Motor neuron (in vitro differentiated cells): ENCODE data around the gene SLC7A9. TPM values are rescaled to one million over a fixed set of nuclear protein-coding genes. Genes with fewer than 3 reads are reported as not detected.
A peak's percentile ranks its signal among the peaks of the same experiment; 100 is the strongest.

Experiments used
- ATAC-seq, 8 experiments: fragments of 200-7000 bp; cut with Tn5 transposase; replicated peaks in 6 of 8; 2 replicates each; pipeline ENCODE4 v1.8.0; 2021; ENCODE audit warnings: mild to moderate bottlenecking in 8 of 8, moderate library complexity in 8 of 8
- H3K27ac ChIP-seq, 2 donors: fragments of 250-450 bp; sonication (Bioruptor Pico); 2 replicates each; pipeline ENCODE4 v1.9.0; 2021; ENCODE audit warnings: antibody characterized with exemption in 2 of 2, mild to moderate bottlenecking in 2 of 2, moderate library complexity in 1 of 2
- H3K4me1 ChIP-seq, 2 donors: fragments of 250-450 bp; sonication (Bioruptor Pico); replicated peaks in 1 of 2; 2 replicates each; pipeline ENCODE4 v1.6.1; 2021; ENCODE audit warnings: antibody characterized with exemption in 2 of 2, mild to moderate bottlenecking in 2 of 2, moderate library complexity in 1 of 2
- H3K4me3 ChIP-seq, 5 donors: fragments of 250-450 bp; sonication (Bioruptor Pico); 2 replicates each; pipeline ENCODE4 v1.9.0; 2021; ENCODE audit warnings: antibody characterized with exemption in 5 of 5, mild to moderate bottlenecking in 5 of 5, moderate library complexity in 4 of 5
- WGBS, 10 experiments: fragments of 450-650 bp; shearing (Covaris generic); methylation state at CpG; one replicate each; pipeline ENCODE4 v1.0.0; 2022; 5-methylcytosine and 5-hydroxymethylcytosine counted together
- in situ Hi-C, 9 experiments: fragments of 400-800 bp; cut with MboI; loops; one replicate each; pipeline ENCODE4 v1.15.0; 2021; ENCODE audit warnings: low sequenced_read_pairs in 9 of 9, low pct_unique_long_range_greater_than_20kb in 2 of 9; ENCODE audit not compliant: unreplicated experiment in 9 of 9
- total RNA-seq, 8 experiments: library from RNA; unstranded; fragments of 300-600 nt; gene quantifications; 2 replicates each; pipeline versions ENCODE4 v1.2.3 to v1.2.4, GENCODE V29; 2022

Gene SLC7A9
- total RNA-seq, 8 experiments from 2014 or later = 0.21 to 0.78 (median 0.46) TPM; not detected in 1

- ATAC-seq = no peak
- H3K4me1 ChIP-seq = peaks cover 14 to 19% of the 10 kb centered on the region in 2 donors
- H3K27ac ChIP-seq = no peak overlapping the region
- H3K4me3 ChIP-seq = no peak overlapping the region
- in situ Hi-C loops = no loop called here
- WGBS, 10 experiments = 42 to 100% (median 70%) methylated on average over 1 to 2 of the region's 4 CpGs; no CpG with 5 or more reads in 7 of the 10 experiments
Observed at GRCh38 chr19:32828139-32828538, 41.4 kb downstream of the SLC7A9 start.

GRCh38 chr19:32824916-32825608 lies 44.5 kb downstream of the SLC7A9 start:
- Histone ChIP-seq H3K27ac (peak overlapping the region; percentile 59 to 63), H3K4me1 (peaks cover 14 to 22% of the 10 kb centered on the region in 2 donors), H3K4me3 (no peak overlapping the region)
- in situ Hi-C loops = no loop called here
- 0 to 62% (median 58%) methylated on average over 1 to 17 of the region's 21 CpGs; no CpG with 5 or more reads in 1 of the 10 experiments for WGBS, 10 experiments
- ATAC-seq = peak in 5 of 8 experiments; percentile 58 to 85 (median 78)

- peaks cover 14 to 22% of the 10 kb centered on the region in 2 donors for H3K4me1 ChIP-seq
- H3K4me3 ChIP-seq = no peak overlapping the region
- H3K27ac ChIP-seq = peak overlapping the region; percentile 59 to 67
- peak in 5 of 8 experiments; percentile 50 to 79 (median 65) for ATAC-seq
- WGBS, 10 experiments = 0 to 76% (median 20%) methylated on average over 2 to 9 of the region's 20 CpGs; no CpG with 5 or more reads in 5 of the 10 experiments
- in situ Hi-C loops = no loop called here
Observed at GRCh38 chr19:32824191-32824751, 45.3 kb downstream of the SLC7A9 start.

GRCh38 chr19:32823747-32824102 lies 45.8 kb downstream of the SLC7A9 start:
- Histone ChIP-seq H3K4me3 (no peak overlapping the region), H3K27ac (peak overlapping the region in 1 of 2 donors; percentile 67), H3K4me1 (peaks cover 14 to 22% of the 10 kb centered on the region in 2 donors)
- ATAC-seq = no peak
- in situ Hi-C loops = no loop called here
- 0 to 100% (median 90%) methylated on average over 1 to 5 of the region's 7 CpGs; no CpG with 5 or more reads in 5 of the 10 experiments for WGBS, 10 experiments

DNA sequence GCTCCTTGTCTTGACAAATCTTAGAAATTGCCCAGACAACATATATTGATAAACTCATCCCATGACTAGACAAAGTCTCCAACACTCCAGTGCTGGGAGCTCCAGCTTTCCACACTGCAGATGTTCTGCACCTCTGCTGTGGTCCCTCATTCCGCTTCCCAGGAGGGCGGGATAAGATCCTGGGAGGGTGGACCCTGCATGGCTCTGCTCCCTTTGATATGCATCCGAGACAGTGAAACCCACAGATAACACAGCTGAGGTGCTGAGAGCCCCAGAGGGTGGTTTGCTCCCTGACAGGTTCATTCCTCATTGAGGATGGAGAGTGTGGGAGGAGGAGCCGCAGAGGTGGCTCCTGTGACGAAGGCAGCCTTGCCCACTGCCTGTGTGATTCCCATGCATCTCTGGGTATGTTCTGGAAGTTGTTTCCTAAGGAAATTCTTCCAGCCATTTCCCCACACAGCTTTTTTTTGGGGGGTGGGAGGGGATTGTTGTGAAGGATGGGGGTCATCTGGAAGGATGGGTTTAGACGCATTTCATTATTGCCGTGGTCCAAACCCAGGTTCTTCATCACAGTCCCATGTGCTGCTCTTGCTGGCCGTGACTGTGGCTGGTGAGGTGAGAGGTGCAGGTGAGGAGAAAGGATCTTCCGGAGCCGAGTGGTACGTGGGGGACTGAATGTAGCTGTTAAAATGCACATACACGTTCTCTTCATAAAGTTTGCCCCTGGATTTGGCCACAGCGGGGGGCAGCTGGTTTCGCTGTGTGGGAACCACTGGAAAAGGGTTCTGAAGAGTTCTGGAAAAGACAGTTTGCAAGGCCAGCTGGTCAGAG lies 46.4 kb downstream of the SLC7A9 start:
- WGBS, 10 experiments = 65 to 100% (median 79%) methylated on average over 1 to 5 of the region's 14 CpGs; no CpG with 5 or more reads in 6 of the 10 experiments
- in situ Hi-C loops = no loop called here
- no peak for ATAC-seq

GRCh38 chr19:32819419-32820400 lies 49.9 kb downstream of the SLC7A9 start:
- H3K4me1 ChIP-seq = peaks cover 6 to 13% of the 10 kb centered on the region in 2 donors
- H3K4me3 ChIP-seq = no peak overlapping the region
- in situ Hi-C loops = no loop called here
- no peak overlapping the region for H3K27ac ChIP-seq
- WGBS, 10 experiments = 0 to 87% (median 54%) methylated on average over 2 to 6 of the region's 17 CpGs; no CpG with 5 or more reads in 3 of the 10 experiments
- no peak for ATAC-seq

More for the DNA sequence above, 46.4 kb downstream of the SLC7A9 start:
- H3K4me3 ChIP-seq = no peak overlapping the region
- no peak overlapping the region for H3K27ac ChIP-seq
- H3K4me1 ChIP-seq = peaks cover 14 to 22% of the 10 kb centered on the region in 2 donors

DNA sequence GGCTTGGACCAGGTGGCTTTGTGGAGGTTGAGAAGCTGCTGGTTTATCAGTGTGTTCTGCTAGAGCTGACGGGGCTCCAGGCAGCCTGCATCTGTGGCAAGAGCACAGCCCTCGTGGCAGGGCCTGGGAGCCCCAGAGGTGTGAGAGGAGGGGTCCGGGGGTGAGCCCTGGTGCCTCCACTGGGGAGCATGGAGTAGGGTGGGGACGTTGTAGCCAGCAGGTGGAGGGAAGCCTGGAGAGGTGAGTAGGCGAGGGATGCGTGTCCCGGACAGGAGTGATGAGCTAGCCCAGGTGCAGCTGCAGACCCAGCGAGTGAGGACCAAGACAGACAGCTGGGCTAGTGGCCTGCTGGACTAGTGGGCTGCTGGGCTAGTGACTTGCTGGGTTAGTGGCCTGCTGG lies 51.0 kb downstream of the SLC7A9 start:
- Histone ChIP-seq H3K4me3 (no peak overlapping the region), H3K27ac (no peak overlapping the region), H3K4me1 (peaks cover 7 to 13% of the 10 kb centered on the region in 2 donors)
- ATAC-seq = no peak
- in situ Hi-C loops = no loop called here
- whole genome bisulfite sequencing, 10 experiments = 67% methylated on average over 1 of the region's 8 CpGs; no CpG with 5 or more reads in 9 of the 10 experiments

GRCh38 chr19:32817569-32818476 lies 51.7 kb downstream of the SLC7A9 start:
- Histone ChIP-seq H3K27ac (no peak overlapping the region), H3K4me3 (no peak overlapping the region), H3K4me1 (peaks cover 7 to 9% of the 10 kb centered on the region in 2 donors)
- WGBS, 10 experiments = 0 to 90% (median 71%) methylated on average over 1 to 10 of the region's 17 CpGs; no CpG with 5 or more reads in 4 of the 10 experiments
- ATAC-seq = peak in 4 of 8 experiments; percentile 12 to 65 (median 40)
- in situ Hi-C loops = no loop called here

- no peak overlapping the region for H3K4me3 ChIP-seq
- H3K27ac ChIP-seq = no peak overlapping the region
- H3K4me1 ChIP-seq = peaks cover 7 to 9% of the 10 kb centered on the region in 2 donors
- ATAC-seq = peak in 1 of 8 experiments; percentile 32
- 11 to 100% (median 69%) methylated on average over 1 to 6 of the region's 7 CpGs; no CpG with 5 or more reads in 2 of the 10 experiments for WGBS, 10 experiments
- in situ Hi-C loops = no loop called here
Observed at GRCh38 chr19:32816555-32817099, 52.9 kb downstream of the SLC7A9 start.

DNA sequence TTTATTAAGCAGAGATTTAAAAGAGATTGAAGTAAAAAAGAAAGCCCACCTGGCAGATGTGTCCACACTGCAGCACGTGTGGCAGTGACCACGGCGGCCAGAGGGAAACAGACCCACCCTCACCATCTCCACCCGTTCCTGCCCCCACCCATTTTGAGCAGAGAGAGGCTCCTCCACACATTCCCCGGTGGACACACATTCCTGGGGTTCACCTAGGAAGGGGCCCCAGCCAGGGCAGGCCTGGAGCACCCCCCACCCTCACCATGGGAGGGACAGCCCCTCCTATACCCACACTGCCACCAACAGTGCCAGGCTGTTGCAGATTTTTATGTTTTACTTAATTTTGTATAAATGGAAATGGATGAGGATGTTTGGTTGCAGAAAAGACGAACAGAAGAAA lies 54.9 kb downstream of the SLC7A9 start:
- Histone ChIP-seq H3K4me1 (peaks cover 7 to 9% of the 10 kb centered on the region in 2 donors), H3K4me3 (no peak overlapping the region), H3K27ac (no peak overlapping the region)
- in situ Hi-C loops = no loop called here
- 47 to 92% (median 67%) methylated on average over 2 to 3 of the region's 6 CpGs; no CpG with 5 or more reads in 6 of the 10 experiments for WGBS, 10 experiments
- no peak for ATAC-seq

DNA sequence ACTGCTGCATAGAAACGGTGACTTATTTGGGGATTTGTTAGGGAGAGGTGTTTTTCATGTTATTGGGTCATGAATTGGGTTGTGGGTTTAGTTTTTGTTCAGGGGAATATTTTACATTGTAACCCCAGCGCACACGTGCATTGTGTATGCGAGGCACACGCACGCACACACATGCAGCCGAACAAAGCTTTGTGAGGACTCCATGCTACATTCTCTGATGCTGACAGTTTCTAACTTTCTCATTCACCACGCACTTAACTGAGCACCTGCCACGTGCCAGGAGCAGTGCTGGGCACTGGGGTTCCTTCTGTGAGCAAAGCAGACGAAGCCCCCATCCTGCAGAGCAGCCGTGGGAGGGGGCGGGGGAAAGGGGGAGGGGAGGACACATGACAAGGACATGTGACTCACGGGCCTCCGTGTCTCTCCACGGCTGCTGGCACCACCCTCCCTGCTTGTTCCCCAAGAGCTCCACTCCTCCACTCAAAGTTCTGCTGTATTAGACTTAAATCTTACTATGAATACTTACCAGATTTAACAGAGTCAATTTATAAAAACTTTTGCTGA lies 55.6 kb downstream of the SLC7A9 start:
- H3K4me3 ChIP-seq = no peak overlapping the region
- WGBS, 10 experiments = 27 to 90% (median 83%) methylated on average over 2 to 9 of the region's 15 CpGs; no CpG with 5 or more reads in 4 of the 10 experiments
- ATAC-seq = peak in 7 of 8 experiments; percentile 22 to 83 (median 75)
- in situ Hi-C loops = no loop called here
- peaks cover 7 to 9% of the 10 kb centered on the region in 2 donors for H3K4me1 ChIP-seq
- H3K27ac ChIP-seq = no peak overlapping the region
